K562 (cell line): ENCODE results near the gene SPEG. TPM values are rescaled to one million over a fixed set of nuclear protein-coding genes. Genes with fewer than 3 reads are reported as not detected.

ENCODE experiments used
- ATAC-seq: fragments of 200-7000 bp; cut with Tn5 transposase; 3 replicates; pipeline ENCODE4 v1.9.1; 2020; ENCODE audit warnings: moderate library complexity
- BruUV-seq: library from RNA; stranded (reverse); fragments of 400-500 nt; replicated peaks from 2 replicates; lab custom pipeline; 2021; lab: Mats Ljungman, UMichigan
- CTCF ChIA-PET: fragments of 300-600 bp; formaldehyde crosslinking; extraction: SDS; loops from one replicate; lab custom pipeline; 2021; ENCODE audit warnings: low intra/inter-chr PET ratio; lab: Yijun Ruan, JAX
- POLR2A ChIA-PET: fragments of 300-600, 350-650 bp; sonication (Branson Sonifier 250); formaldehyde crosslinking; extraction: SDS; loops from one replicate; lab custom pipeline; 2021; ENCODE audit warnings: antibody characterized with exemption, inconsistent platforms; lab: Yijun Ruan, JAX
- DNase-seq, 4 experiments: peaks; one replicate each; pipeline versions ENCODE4 v3.0.0 to v3.0.0-alpha.2; 2011 to 2018; ENCODE audit warnings: low spot score in 3 of 4, mixed read lengths in 3 of 4; ENCODE audit errors: extremely low read depth in 1 of 4
- FAIRE-seq: peaks from 2 replicates; lab custom pipeline; 2011; peaks lifted over from hg19 to GRCh38; lab: Jason Lieb, UNC
- H2AFZ ChIP-seq: 2 replicates; pipeline ENCODE4 v1.6.0; 2011; ENCODE audit warnings: low read depth, low read length, control low read depth, inconsistent platforms
- H3K27ac ChIP-seq: fragments of 200-600 bp; 3 replicates; pipeline ENCODE4 v1.8.0; 2011; ENCODE audit warnings: low read depth, mild to moderate bottlenecking, control low read depth, inconsistent platforms, low read length, moderate library complexity, mixed read lengths; ENCODE audit errors: extremely low read depth
- H3K27me3 ChIP-seq, 2 experiments: fragments of 300-600 bp in 1 of 2; 2 replicates in 1 of 2; 3 replicates in 1 of 2; pipeline versions ENCODE4 v1.6.0 to v1.8.0; 2011; ENCODE audit warnings: inconsistent platforms in 2 of 2, low read length in 2 of 2, mild to moderate bottlenecking in 1 of 2, mixed read lengths in 1 of 2, moderate library complexity in 1 of 2; ENCODE audit not compliant: control insufficient read depth in 2 of 2, insufficient read depth in 2 of 2
- H3K36me3 ChIP-seq: fragments of 300-600 bp; 3 replicates; pipeline ENCODE4 v1.8.0; 2011; ENCODE audit warnings: mild to moderate bottlenecking, low read length, inconsistent platforms; ENCODE audit not compliant: control insufficient read depth, insufficient read depth
- H3K4me1 ChIP-seq, 2 experiments: fragments of 200-600 bp in 1 of 2; replicated peaks in 1 of 2; 2 replicates in 1 of 2; 3 replicates in 1 of 2; pipeline versions ENCODE4 v1.5.1 to v1.8.0; 2011; ENCODE audit warnings: inconsistent platforms in 2 of 2, low read length in 2 of 2, mild to moderate bottlenecking in 1 of 2, mixed read lengths in 1 of 2, moderate library complexity in 1 of 2; ENCODE audit not compliant: control insufficient read depth in 2 of 2, insufficient read depth in 2 of 2
- H3K4me2 ChIP-seq: 2 replicates; pipeline ENCODE4 v1.6.1; 2011; ENCODE audit warnings: low read length, control low read depth, inconsistent platforms, mixed read lengths; ENCODE audit not compliant: insufficient read depth
- H3K4me3 ChIP-seq: fragments of 200-600 bp; sonication (generic), shearing (Covaris generic); 2 replicates; pipeline ENCODE4 v1.5.1; 2016; ENCODE audit warnings: control low read depth, inconsistent platforms
- H3K79me2 ChIP-seq: fragments of 200-600 bp; 3 replicates; pipeline ENCODE4 v1.8.0; 2011; ENCODE audit warnings: low read length, inconsistent platforms; ENCODE audit not compliant: control insufficient read depth, insufficient read depth
- H3K9ac ChIP-seq, 2 experiments: 2 replicates each; pipeline versions ENCODE4 v1.6.0 to v1.6.1; 2011; ENCODE audit warnings: low read depth in 2 of 2, low read length in 2 of 2, control low read depth in 1 of 2, inconsistent platforms in 1 of 2, mild to moderate bottlenecking in 1 of 2, mixed read lengths in 1 of 2; ENCODE audit not compliant: insufficient read depth in 1 of 2
- H3K9me1 ChIP-seq: one replicate; pipeline ENCODE4 v1.6.0; 2011; ENCODE audit warnings: inconsistent platforms, mild to moderate bottlenecking, low read length, moderate library complexity; ENCODE audit not compliant: control insufficient read depth, insufficient read depth
- H3K9me3 ChIP-seq: replicated peaks from 2 replicates; pipeline ENCODE4 v1.5.1; 2011; ENCODE audit warnings: low read depth, low read length, inconsistent platforms; ENCODE audit not compliant: control insufficient read depth, insufficient read depth
- H4K20me1 ChIP-seq: replicated peaks from 2 replicates; pipeline ENCODE4 v1.6.1; 2011; ENCODE audit warnings: low read length, inconsistent platforms, mixed read lengths; ENCODE audit not compliant: control insufficient read depth, insufficient read depth
- ARID1B ChIP-seq: fragments of 450-650 bp; IDR thresholded peaks from 2 replicates; pipeline ENCODE4 v1.6.1; 2016; ENCODE audit warnings: antibody characterized with exemption, mild to moderate bottlenecking, inconsistent platforms
- DIDO1 ChIP-seq: fragments of 450-650 bp; IDR thresholded peaks from 2 replicates; pipeline ENCODE4 v1.6.1; 2016; ENCODE audit warnings: low read depth, missing biosample characterization, missing genetic modification characterization
- HNRNPL ChIP-seq: fragments of 200-400 bp; formaldehyde crosslinking; IDR thresholded peaks from 2 replicates; pipeline ENCODE4 v1.6.1; 2017; ENCODE audit warnings: low read depth, mild to moderate bottlenecking, low read length
- MEIS2 ChIP-seq: fragments of 450-650 bp; IDR thresholded peaks from 2 replicates; pipeline ENCODE4 v1.6.1; 2014; ENCODE audit warnings: mild to moderate bottlenecking; ENCODE audit not compliant: partially characterized antibody
- TCF3 ChIP-seq: sonication (generic); formaldehyde crosslinking; IDR thresholded peaks from 2 replicates; pipeline ENCODE4 v1.4.0; 2020; ENCODE audit warnings: mild to moderate bottlenecking, missing genetic modification reagents
- WGBS: fragments of 100-300 bp; shearing (Covaris generic); methylation state at CpG from one replicate; pipeline ENCODE4 v1.1.6; 2016; ENCODE audit warnings: low coverage, mixed read lengths; ENCODE audit not compliant: insufficient coverage; ENCODE audit errors: missing lambda C conversion rate; 5-methylcytosine and 5-hydroxymethylcytosine counted together
- in situ Hi-C: fragments of 300-500 bp; cut with MboI; formaldehyde crosslinking; loops from 4 replicates; pipeline ENCODE4 v1.15.0; 2018; ENCODE audit warnings: inconsistent platforms, mixed read lengths
- intact Hi-C: fragments of 100-400 bp; cut with micrococcal nuclease; formaldehyde crosslinking; loops from 2 replicates; pipeline ENCODE4 v1.14.2; 2022
- polyA plus RNA-seq, 8 experiments: library from polyadenylated mRNA; depleted of rRNA in 4 of 8; stranded (reverse) in 5 of 8; unstranded in 3 of 8; fragments of >200 nt; fragmentation: Nextera tagmentation in 2 of 8; fragmentation: Illumina TruSeq in 1 of 8; extraction: Ambion mirVana in 2 of 8; extraction: Trizol in 1 of 8; gene quantifications; 2 replicates each; pipeline versions ENCODE4 v1.2.1 to v1.2.3, GENCODE V29; 2011 to 2014; ENCODE audit warnings: inconsistent platforms in 1 of 8, missing spikeins in 1 of 8
- total RNA-seq, 7 experiments: library from RNA; depleted of rRNA in 6 of 7; stranded (reverse); fragments of >200 nt in 6 of 7; fragmentation: Illumina TruSeq in 2 of 7; extraction: Trizol in 2 of 7; gene quantifications; 2 replicates each; pipeline versions ENCODE4 v1.2.1 to v1.2.3, GENCODE V29; 2011 to 2021; ENCODE audit warnings: low replicate concordance in 1 of 7
- TF ChIP-seq, protein P1 (sequence below): fragments of 450-650 bp; IDR thresholded peaks from 2 replicates; pipeline ENCODE4 v1.6.1; 2016
- TF ChIP-seq, protein P2 (sequence below): sonication (generic); formaldehyde crosslinking; IDR thresholded peaks from 2 replicates; pipeline ENCODE4 v1.8.0; 2023; ENCODE audit warnings: mild to moderate bottlenecking, missing genetic modification reagents
- TF ChIP-seq, protein P3 (sequence below): fragments of 250-450 bp; sonication (Bioruptor Pico); IDR thresholded peaks from 2 replicates; pipeline ENCODE4 v1.8.0; 2021; ENCODE audit warnings: moderate library complexity, mild to moderate bottlenecking, inconsistent platforms

The SPEG gene
- total and polyA plus RNA-seq, 9 of the 15 experiments (the other 6 are each of a cell fraction or from before 2014, with no cell fraction given): 0.49 to 8.7 (median 3.0) TPM

DNA sequence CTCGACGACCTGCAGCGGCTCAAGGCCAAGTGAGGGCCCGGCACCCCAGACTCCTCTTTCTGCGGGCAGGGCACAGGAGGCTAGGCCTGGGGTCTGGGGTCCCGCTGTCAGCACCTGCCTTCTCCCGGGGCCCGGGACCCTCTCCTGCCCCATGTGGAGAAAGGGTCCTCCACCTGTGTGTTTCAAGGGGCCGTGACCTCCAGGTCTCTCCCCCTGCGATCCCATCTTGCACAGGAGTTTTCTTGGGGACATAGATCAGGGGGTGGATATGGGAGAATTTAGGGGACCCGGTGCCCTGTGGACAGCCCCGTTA, 15.7 kb upstream of the SPEG start:
- 0 out of 2 replicates have a peak overlapping the region, but pooled peaks have one; percentile 72 for H3K4me2 ChIP-seq
- WGBS: 61% methylated on average over 3 of the region's 12 CpGs
- no peaks in the 10 kb centered on the region for H4K20me1 ChIP-seq
- H2AFZ ChIP-seq: 0 out of 2 replicates have a peak overlapping the region, but pooled peaks have one; percentile 86
- H3K4me3 ChIP-seq: no peak overlapping the region
- CTCF ChIA-PET: no interaction called here
- DNase-seq: no peak
- H3K27ac ChIP-seq: peak overlapping the region; percentile 64; the same call in 2 of the 3 replicates
- H3K79me2 ChIP-seq: no peaks in the 10 kb centered on the region
- intact Hi-C loops: no loop called here
- FAIRE-seq: no peak
- H3K27me3 ChIP-seq: no peaks in the 10 kb centered on the region
- H3K9me1 ChIP-seq: no peaks in the 10 kb centered on the region
- in situ Hi-C loops: no loop called here
- no peaks in the 10 kb centered on the region for H3K36me3 ChIP-seq
- 0 out of 4 replicates have a peak overlapping the region, but pooled peaks of 1 of the 2 experiments have one; percentile 55 for H3K9ac ChIP-seq
- POLR2A ChIA-PET: interaction anchor here (0.9 to 1.0 kb wide), 2 partner anchors 8 to 9 kb away, joined by 3 read pairs; no protein-coding TSS in a partner anchor
- no TSS peak for BruUV-seq
- peaks cover 16 to 41% of the 10 kb centered on the region in 2 experiments for H3K4me1 ChIP-seq
- no peak for ATAC-seq
- no peaks in the 10 kb centered on the region for H3K9me3 ChIP-seq
- TF ChIP-seq DIDO1 (tag): no peak

DNA sequence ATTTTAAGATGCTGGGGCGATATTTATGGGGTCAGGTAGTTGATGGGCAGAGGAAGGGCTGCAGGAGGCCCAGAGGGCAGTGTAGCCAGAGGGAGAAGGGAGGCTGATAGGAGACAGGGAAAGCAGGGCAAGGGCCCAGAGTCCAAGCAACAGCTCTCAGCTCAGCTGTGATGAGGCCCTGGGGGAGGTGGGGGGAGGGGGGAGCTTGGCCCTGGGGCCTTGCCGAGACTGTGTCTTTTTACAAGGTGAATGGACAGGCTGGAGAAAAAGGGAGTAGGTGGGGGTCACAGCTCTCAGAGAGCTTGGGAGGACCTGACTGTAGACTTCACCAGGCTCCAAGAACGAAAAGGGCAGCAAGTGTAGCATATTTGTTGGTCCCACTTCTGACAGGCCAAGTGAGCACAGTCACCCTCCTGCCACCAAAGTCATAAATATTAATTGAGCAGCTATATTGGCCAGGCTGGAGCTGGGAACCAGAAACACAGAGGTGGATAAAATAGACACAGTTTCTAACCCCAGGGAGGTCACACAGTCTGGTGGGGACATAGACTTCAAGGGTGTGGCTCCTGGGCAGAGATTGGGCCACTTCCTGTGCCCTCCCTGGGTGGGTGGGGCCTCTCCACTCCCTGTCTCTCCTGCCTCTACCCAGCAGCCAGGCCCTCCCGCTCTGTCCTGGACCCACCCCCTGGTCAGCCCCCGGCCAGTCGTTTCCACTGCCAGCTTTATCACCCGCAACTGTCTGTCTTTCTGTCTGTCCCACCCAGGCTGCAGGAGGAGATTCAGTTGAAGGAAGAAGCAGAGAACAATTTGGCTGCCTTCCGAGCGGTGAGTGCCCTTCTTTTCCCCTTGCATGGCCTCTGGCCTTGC, 15.1 kb upstream of the SPEG start:
- BruUV-seq: no TSS peak
- H3K4me2 ChIP-seq: peak overlapping the region; percentile 72
- H3K27me3 ChIP-seq: no peaks in the 10 kb centered on the region
- no peaks in the 10 kb centered on the region for H3K36me3 ChIP-seq
- H4K20me1 ChIP-seq: no peaks in the 10 kb centered on the region
- ChIA-PET CTCF (no interaction called here), POLR2A (interaction anchor here (0.7 to 1.0 kb wide), 3 partner anchors 7 to 1230 kb away, joined by 3 read pairs; no protein-coding TSS in a partner anchor)
- peak; percentile 89 for ATAC-seq
- H3K4me3 ChIP-seq: no peak overlapping the region
- peak; percentile 73 to 85 (median 80) for DNase-seq
- H3K9me3 ChIP-seq: no peaks in the 10 kb centered on the region
- FAIRE-seq: peak; percentile 80
- H3K27ac ChIP-seq: peak overlapping the region; percentile 64
- peak overlapping the region; percentile 24 to 87; a peak in 3 of 4 replicates for H3K9ac ChIP-seq
- H3K4me1 ChIP-seq: peaks cover 16 to 41% of the 10 kb centered on the region in 2 experiments
- H2AFZ ChIP-seq: peak overlapping the region; percentile 86
- H3K79me2 ChIP-seq: no peaks in the 10 kb centered on the region
- in situ Hi-C loops: no loop called here
- WGBS: 8% methylated on average over 5 of the region's 9 CpGs
- H3K9me1 ChIP-seq: no peaks in the 10 kb centered on the region
- intact Hi-C loops: no loop called here
- TF ChIP-seq, protein P1, sequence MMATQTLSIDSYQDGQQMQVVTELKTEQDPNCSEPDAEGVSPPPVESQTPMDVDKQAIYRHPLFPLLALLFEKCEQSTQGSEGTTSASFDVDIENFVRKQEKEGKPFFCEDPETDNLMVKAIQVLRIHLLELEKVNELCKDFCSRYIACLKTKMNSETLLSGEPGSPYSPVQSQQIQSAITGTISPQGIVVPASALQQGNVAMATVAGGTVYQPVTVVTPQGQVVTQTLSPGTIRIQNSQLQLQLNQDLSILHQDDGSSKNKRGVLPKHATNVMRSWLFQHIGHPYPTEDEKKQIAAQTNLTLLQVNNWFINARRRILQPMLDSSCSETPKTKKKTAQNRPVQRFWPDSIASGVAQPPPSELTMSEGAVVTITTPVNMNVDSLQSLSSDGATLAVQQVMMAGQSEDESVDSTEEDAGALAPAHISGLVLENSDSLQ: peak; percentile 66
- TF ChIP-seq, protein P2, sequence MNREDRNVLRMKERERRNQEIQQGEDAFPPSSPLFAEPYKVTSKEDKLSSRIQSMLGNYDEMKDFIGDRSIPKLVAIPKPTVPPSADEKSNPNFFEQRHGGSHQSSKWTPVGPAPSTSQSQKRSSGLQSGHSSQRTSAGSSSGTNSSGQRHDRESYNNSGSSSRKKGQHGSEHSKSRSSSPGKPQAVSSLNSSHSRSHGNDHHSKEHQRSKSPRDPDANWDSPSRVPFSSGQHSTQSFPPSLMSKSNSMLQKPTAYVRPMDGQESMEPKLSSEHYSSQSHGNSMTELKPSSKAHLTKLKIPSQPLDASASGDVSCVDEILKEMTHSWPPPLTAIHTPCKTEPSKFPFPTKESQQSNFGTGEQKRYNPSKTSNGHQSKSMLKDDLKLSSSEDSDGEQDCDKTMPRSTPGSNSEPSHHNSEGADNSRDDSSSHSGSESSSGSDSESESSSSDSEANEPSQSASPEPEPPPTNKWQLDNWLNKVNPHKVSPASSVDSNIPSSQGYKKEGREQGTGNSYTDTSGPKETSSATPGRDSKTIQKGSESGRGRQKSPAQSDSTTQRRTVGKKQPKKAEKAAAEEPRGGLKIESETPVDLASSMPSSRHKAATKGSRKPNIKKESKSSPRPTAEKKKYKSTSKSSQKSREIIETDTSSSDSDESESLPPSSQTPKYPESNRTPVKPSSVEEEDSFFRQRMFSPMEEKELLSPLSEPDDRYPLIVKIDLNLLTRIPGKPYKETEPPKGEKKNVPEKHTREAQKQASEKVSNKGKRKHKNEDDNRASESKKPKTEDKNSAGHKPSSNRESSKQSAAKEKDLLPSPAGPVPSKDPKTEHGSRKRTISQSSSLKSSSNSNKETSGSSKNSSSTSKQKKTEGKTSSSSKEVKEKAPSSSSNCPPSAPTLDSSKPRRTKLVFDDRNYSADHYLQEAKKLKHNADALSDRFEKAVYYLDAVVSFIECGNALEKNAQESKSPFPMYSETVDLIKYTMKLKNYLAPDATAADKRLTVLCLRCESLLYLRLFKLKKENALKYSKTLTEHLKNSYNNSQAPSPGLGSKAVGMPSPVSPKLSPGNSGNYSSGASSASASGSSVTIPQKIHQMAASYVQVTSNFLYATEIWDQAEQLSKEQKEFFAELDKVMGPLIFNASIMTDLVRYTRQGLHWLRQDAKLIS: no peak
- TF ChIP-seq, protein P3, sequence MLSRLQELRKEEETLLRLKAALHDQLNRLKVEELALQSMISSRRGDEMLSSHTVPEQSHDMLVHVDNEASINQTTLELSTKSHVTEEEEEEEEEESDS (CRISPR knock-in tag): no peak
- 0 out of 2 replicates have a peak, but pooled peaks have one; percentile 73 for TF ChIP-seq HNRNPL
- TF ChIP-seq TCF3 (CRISPR knock-in tag): peak; percentile 29; the same call in 1 of the 2 replicates
- TF ChIP-seq ARID1B: peak; percentile 37; the same call in 1 of the 2 replicates
- TF ChIP-seq MEIS2: peak; percentile 65
